CD4-positive, alpha-beta T cell (primary cell): ENCODE data around the gene DDIAS. TPM values are rescaled to one million over a fixed set of nuclear protein-coding genes. Genes with fewer than 3 reads are reported as not detected.
A peak's percentile ranks its signal among the peaks of the same experiment; 100 is the strongest.

ENCODE experiments used
- ATAC-seq: fragments of 200-7000 bp; cut with Tn5 transposase; one replicate; pipeline ENCODE4 v1.10.0; 2022; ENCODE audit warnings: mild to moderate bottlenecking; ENCODE audit not compliant: poor library complexity
- CTCF ChIA-PET: fragments of 350-600 bp; sonication (Branson Sonifier 250); formaldehyde crosslinking; loops from one replicate; lab custom pipeline; 2021; ENCODE audit warnings: antibody characterized with exemption, inconsistent platforms; lab: Charles Lee
- POLR2A ChIA-PET: fragments of 350-600 bp; sonication (Branson Sonifier 250); formaldehyde crosslinking; loops from one replicate; lab custom pipeline; 2021; ENCODE audit warnings: antibody characterized with exemption, inconsistent platforms; lab: Charles Lee
- DNase-seq, 14 experiments: peaks; one replicate each; pipeline ENCODE4 v3.0.0-alpha.2; 2013 to 2020; ENCODE audit warnings: mixed read lengths in 2 of 14
- H3K27ac ChIP-seq, 2 donors: one replicate each; pipeline versions ENCODE4 v1.5.1 to v1.7.0; 2013; ENCODE audit warnings: low read length in 2 of 2, low read depth in 1 of 2, mild to moderate bottlenecking in 1 of 2
- H3K27me3 ChIP-seq, 2 experiments: 1 replicate in 1 of 2; 2 replicates in 1 of 2; pipeline versions ENCODE4 v1.6.1 to v1.7.0; 2013; ENCODE audit warnings: low read length in 2 of 2, control low read depth in 1 of 2, mild to moderate bottlenecking in 1 of 2, moderate library complexity in 1 of 2; ENCODE audit not compliant: insufficient read depth in 2 of 2, control insufficient read depth in 1 of 2
- H3K36me3 ChIP-seq: one replicate; pipeline ENCODE4 v1.6.1; 2013; ENCODE audit warnings: low read length, control low read depth; ENCODE audit not compliant: insufficient read depth
- H3K4me1 ChIP-seq: one replicate; pipeline ENCODE4 v1.6.1; 2013; ENCODE audit warnings: low read length, control low read depth; ENCODE audit not compliant: insufficient read depth
- H3K4me3 ChIP-seq: one replicate; pipeline ENCODE4 v1.5.1; 2013; ENCODE audit warnings: mild to moderate bottlenecking, low read length, moderate library complexity
- H3K9me3 ChIP-seq, 2 experiments: 1 replicate in 1 of 2; 2 replicates in 1 of 2; pipeline versions ENCODE4 v1.6.1 to v1.7.0; 2013; ENCODE audit warnings: low read length in 2 of 2, mild to moderate bottlenecking in 2 of 2, control low read depth in 1 of 2, moderate library complexity in 1 of 2; ENCODE audit not compliant: control insufficient read depth in 1 of 2, insufficient read depth in 1 of 2
- H3K27ac Mint-ChIP-seq: one replicate; pipeline ENCODE4 v1.8.0; 2020; ENCODE audit warnings: mixed read lengths
- H3K27me3 Mint-ChIP-seq: one replicate; pipeline ENCODE4 v1.8.0; 2021; ENCODE audit warnings: mixed read lengths
- H3K36me3 Mint-ChIP-seq: one replicate; pipeline ENCODE4 v1.8.0; 2021; ENCODE audit warnings: low read depth, mixed read lengths
- H3K4me1 Mint-ChIP-seq: one replicate; pipeline ENCODE4 v1.8.0; 2021; ENCODE audit warnings: low read depth, mixed read lengths
- H3K4me3 Mint-ChIP-seq: one replicate; pipeline ENCODE4 v1.8.0; 2020; ENCODE audit warnings: mild to moderate bottlenecking, mixed read lengths
- H3K9me3 Mint-ChIP-seq: one replicate; pipeline ENCODE4 v1.8.0; 2020; ENCODE audit warnings: mixed read lengths
- intact Hi-C, 2 experiments: fragments of 100-400 bp; cut with DNase I in 1 of 2; cut with micrococcal nuclease in 1 of 2; formaldehyde crosslinking; loops; one replicate each; pipeline versions ENCODE4 v1.15.1 to v1.9.0; 2023 to 2025; cut with DNase I, micrococcal nuclease
- total RNA-seq, 174 experiments: library from RNA in 2 of 174; stranded (reverse) in 2 of 174; gene quantifications; one replicate each; pipeline ENCODE4 v1.2.3 and lab custom pipeline; 2021 to 2026
- TF ChIP-seq, protein P1 (sequence below): fragments of 200-600 bp; IDR thresholded peaks from one replicate; pipeline ENCODE4 v1.8.0; 2022; ENCODE audit warnings: antibody characterized with exemption, mild to moderate bottlenecking

DDIAS gene
- total RNA-seq, 2 experiments from 2014 or later: 0.59 to 0.85 TPM

DNA sequence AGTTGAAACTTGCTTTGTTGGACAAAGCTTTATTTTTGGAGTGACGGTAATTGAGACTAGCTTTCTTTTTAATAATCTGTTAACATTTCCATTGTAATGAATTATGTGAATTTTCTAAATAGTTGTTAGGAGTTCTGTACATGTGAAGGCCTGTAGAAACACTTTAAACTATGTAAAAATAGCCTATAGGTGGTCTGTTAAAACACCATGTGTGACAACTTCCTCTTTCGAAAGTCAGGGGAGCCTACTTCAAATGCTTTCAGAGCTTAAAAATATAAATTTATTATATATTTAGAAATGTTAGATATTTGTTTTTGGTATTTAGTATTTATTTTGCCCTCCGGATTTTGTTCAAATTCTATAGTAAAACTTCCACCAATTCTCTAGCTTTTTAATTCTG lies 28.7 kb downstream of the DDIAS start:
- H3K36me3 Mint-ChIP-seq: no peaks in the 10 kb centered on the region
- Histone ChIP-seq H3K9me3 (no peaks in the 10 kb centered on the region), H3K27ac (no peak overlapping the region), H3K4me1 (peaks cover 4% of the 10 kb centered on the region), H3K27me3 (no peaks in the 10 kb centered on the region), H3K36me3 (no peaks in the 10 kb centered on the region), H3K4me3 (no peak overlapping the region)
- H3K9me3 Mint-ChIP-seq: no peaks in the 10 kb centered on the region
- peaks cover 53% of the 10 kb centered on the region for H3K4me1 Mint-ChIP-seq
- no peak overlapping the region for H3K27ac Mint-ChIP-seq
- ATAC-seq (no peak), DNase-seq (no peak)
- intact Hi-C loops: loop anchor here in 1 of 2 experiments (5.0 kb wide), 1 partner anchor 37 kb away; no protein-coding TSS in a partner anchor
- TF ChIP-seq, protein P1, sequence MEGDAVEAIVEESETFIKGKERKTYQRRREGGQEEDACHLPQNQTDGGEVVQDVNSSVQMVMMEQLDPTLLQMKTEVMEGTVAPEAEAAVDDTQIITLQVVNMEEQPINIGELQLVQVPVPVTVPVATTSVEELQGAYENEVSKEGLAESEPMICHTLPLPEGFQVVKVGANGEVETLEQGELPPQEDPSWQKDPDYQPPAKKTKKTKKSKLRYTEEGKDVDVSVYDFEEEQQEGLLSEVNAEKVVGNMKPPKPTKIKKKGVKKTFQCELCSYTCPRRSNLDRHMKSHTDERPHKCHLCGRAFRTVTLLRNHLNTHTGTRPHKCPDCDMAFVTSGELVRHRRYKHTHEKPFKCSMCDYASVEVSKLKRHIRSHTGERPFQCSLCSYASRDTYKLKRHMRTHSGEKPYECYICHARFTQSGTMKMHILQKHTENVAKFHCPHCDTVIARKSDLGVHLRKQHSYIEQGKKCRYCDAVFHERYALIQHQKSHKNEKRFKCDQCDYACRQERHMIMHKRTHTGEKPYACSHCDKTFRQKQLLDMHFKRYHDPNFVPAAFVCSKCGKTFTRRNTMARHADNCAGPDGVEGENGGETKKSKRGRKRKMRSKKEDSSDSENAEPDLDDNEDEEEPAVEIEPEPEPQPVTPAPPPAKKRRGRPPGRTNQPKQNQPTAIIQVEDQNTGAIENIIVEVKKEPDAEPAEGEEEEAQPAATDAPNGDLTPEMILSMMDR: no peak
- H3K4me3 Mint-ChIP-seq: no peak overlapping the region
- POLR2A ChIA-PET: interaction anchor here (0.8 to 4.2 kb wide), 6 partner anchors 10 to 142 kb away, joined by 3 to 31 read pairs (median 5); partner anchors contain the start of genes DDIAS and RAB30
- CTCF ChIA-PET: no interaction called here
- H3K27me3 Mint-ChIP-seq: no peaks in the 10 kb centered on the region

DNA sequence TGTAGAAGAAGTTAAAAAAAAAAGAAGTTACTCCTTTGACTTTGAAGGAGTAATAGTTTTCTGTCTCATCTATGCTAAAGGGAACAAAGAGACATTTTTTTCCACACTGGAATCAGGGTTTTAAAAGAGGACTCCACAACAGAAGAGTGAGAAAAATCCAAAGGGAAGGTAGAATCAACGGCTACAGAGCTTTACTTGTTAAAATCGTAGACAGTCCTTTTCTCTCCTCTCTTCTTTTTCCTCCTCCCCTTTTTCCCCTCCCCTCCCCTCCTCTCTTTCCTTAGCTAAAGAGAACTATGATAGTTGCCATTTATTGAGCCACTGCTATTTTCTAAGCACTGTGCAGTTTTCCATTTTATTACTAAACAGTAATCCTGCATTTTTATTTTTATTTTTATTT lies 29.2 kb downstream of the DDIAS start:
- no peaks in the 10 kb centered on the region for H3K27me3 Mint-ChIP-seq
- H3K9me3 ChIP-seq: no peaks in the 10 kb centered on the region
- peaks cover 4% of the 10 kb centered on the region for H3K4me1 ChIP-seq
- H3K4me3 ChIP-seq: no peak overlapping the region
- H3K4me1 Mint-ChIP-seq: peaks cover 55% of the 10 kb centered on the region
- TF ChIP-seq, protein P1: no peak
- DNase-seq (no peak), ATAC-seq (no peak)
- ChIA-PET POLR2A (interaction anchor here (0.7 to 4.2 kb wide), 7 partner anchors 11 to 141 kb away, joined by 3 to 31 read pairs (median 4); partner anchors contain the start of genes DDIAS and RAB30), CTCF (interaction anchor here (0.6 kb wide), 1 partner anchor 153 kb away, joined by 5 read pairs; no protein-coding TSS in a partner anchor)
- no peaks in the 10 kb centered on the region for H3K9me3 Mint-ChIP-seq
- no peaks in the 10 kb centered on the region for H3K36me3 ChIP-seq
- H3K27ac Mint-ChIP-seq: no peak overlapping the region
- intact Hi-C loops: loop anchor here in 1 of 2 experiments (5.0 kb wide), 1 partner anchor 37 kb away; no protein-coding TSS in a partner anchor
- H3K4me3 Mint-ChIP-seq: no peak overlapping the region
- no peak overlapping the region for H3K27ac ChIP-seq
- H3K36me3 Mint-ChIP-seq: no peaks in the 10 kb centered on the region
- no peaks in the 10 kb centered on the region for H3K27me3 ChIP-seq

DNA sequence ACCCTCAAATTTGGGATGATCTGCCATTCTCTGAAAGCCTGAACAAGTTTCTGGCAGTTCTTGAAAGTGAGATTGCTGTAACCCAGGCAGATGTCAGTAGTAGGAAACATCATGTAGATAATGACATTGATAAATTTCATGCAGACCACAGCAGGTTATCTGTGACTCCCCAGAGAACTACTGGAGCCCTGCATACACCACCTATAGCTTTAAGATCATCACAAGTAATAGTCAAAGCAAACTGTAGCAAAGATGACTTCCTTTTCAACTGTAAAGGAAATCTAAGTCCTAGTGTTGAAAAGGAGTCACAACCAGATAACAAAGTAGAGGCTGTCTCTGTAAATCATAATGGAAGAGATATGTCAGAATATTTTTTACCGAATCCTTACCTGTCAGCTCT lies 31.0 kb downstream of the DDIAS start:
- peaks cover 48% of the 10 kb centered on the region for H3K4me1 Mint-ChIP-seq
- no peak overlapping the region for H3K27ac ChIP-seq
- H3K4me3 ChIP-seq: no peak overlapping the region
- DNase-seq (no peak), ATAC-seq (no peak)
- H3K9me3 Mint-ChIP-seq: no peaks in the 10 kb centered on the region
- peaks cover 4% of the 10 kb centered on the region for H3K4me1 ChIP-seq
- H3K9me3 ChIP-seq: no peaks in the 10 kb centered on the region
- intact Hi-C loops: loop anchor here (1.0 to 5.0 kb wide), 2 partner anchors 28 to 35 kb away; no protein-coding TSS in a partner anchor
- H3K27me3 Mint-ChIP-seq: no peaks in the 10 kb centered on the region
- TF ChIP-seq, protein P1: no peak
- H3K27ac Mint-ChIP-seq: peak overlapping the region; percentile 34
- CTCF ChIA-PET: interaction anchor here (2.1 kb wide), 1 partner anchor 65 kb away, joined by 4 read pairs; no protein-coding TSS in a partner anchor
- H3K27me3 ChIP-seq: no peaks in the 10 kb centered on the region
- no peaks in the 10 kb centered on the region for H3K36me3 ChIP-seq
- no peaks in the 10 kb centered on the region for H3K36me3 Mint-ChIP-seq
- H3K4me3 Mint-ChIP-seq: peak overlapping the region; percentile 39
- POLR2A ChIA-PET: interaction anchor here (0.9 to 4.2 kb wide), 7 partner anchors 14 to 224 kb away, joined by 3 to 31 read pairs (median 5); partner anchors contain the start of gene PCF11
